GM23248 (cell line): ENCODE data around the gene CSMD2.

ENCODE experiments used
- EZH2 ChIP-seq: fragments of 200-600 bp; sonication (generic); IDR thresholded peaks from 2 replicates; pipeline ENCODE4 v1.6.1; 2018; ENCODE audit warnings: antibody characterized with exemption, mild to moderate bottlenecking; ENCODE audit not compliant: insufficient read depth, poor library complexity, severe bottlenecking
- EZH2phosphoT487 ChIP-seq: fragments of 200-600 bp; sonication (generic); IDR thresholded peaks from 2 replicates; pipeline ENCODE4 v1.6.1; 2018; ENCODE audit warnings: antibody characterized with exemption, moderate library complexity, mild to moderate bottlenecking, low read depth; ENCODE audit not compliant: insufficient read depth

DNA sequence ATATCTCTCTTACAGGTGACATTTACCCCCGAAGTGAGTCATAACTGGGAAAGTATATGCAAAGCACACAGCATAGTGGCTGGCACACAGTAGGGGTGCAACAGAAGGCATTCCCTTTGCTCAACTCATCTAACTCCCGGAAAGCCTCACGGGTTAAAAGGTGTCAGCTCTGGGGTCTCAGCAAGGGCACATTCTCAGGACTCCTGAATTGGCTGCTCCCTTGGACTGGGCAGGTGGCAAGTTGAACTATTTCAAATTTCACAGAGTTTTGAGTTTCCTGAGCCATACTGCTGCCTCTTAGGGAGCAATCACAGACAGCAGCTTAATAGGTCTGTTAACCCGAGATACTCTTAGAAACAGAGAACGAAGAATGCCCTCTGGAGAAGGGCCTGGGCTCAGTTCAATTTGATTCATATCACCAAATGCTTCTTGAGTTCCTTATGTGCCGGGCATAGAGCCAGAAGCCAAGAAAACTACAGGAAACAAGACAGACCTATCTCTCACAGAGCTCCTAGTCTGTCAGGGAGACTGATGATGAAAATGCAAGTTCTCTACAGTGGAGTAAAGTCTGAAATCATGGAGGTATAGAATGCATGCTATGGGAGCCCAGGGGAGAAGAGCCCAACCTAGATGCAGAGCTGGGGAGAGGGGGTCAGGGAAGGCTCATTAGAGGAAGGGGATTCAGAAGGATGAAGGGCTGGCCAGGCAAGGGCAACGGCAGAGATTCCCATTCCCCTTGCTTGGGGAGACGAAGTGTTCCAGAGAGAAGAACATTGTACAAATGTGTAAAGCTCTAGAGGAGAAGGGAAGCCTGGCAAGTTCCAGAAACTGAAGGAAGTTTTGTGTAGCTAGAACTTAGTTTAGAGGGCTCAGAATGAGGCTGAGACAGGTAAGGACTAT is 445.0 kb downstream of the CSMD2 start:
- TF ChIP-seq EZH2 (no peak), EZH2phosphoT487 (no peak)
